OCI-LY7 (cell line): ENCODE results near the gene PMIS2. TPM values are rescaled to one million over a fixed set of nuclear protein-coding genes. Genes with fewer than 3 reads are reported as not detected.

Source experiments
- BruUV-seq: library from RNA; stranded (reverse); fragments of 400-500 nt; replicated peaks from 2 replicates; lab custom pipeline; 2021; lab: Mats Ljungman, UMichigan
- CTCF ChIA-PET: fragments of 300-600 bp; sonication (Branson Sonifier 250); formaldehyde crosslinking; loops from one replicate; lab custom pipeline; 2022; ENCODE audit warnings: antibody characterized with exemption; ENCODE audit not compliant: unreplicated experiment; lab: Charles Lee
- POLR2A ChIA-PET: fragments of 300-600 bp; sonication (Branson Sonifier 250); formaldehyde crosslinking; loops from one replicate; lab custom pipeline; 2022; ENCODE audit warnings: antibody characterized with exemption; lab: Charles Lee
- DNase-seq: peaks from one replicate; pipeline ENCODE4 v3.0.0-alpha.2; 2015; ENCODE audit warnings: low spot score
- H2AFZ ChIP-seq: fragments of 200-600 bp; sonication (generic), shearing (Covaris generic); 2 replicates; pipeline ENCODE4 v1.6.1; 2014; ENCODE audit warnings: mild to moderate bottlenecking, antibody characterized with exemption, low read length, moderate library complexity
- H3K27ac ChIP-seq: fragments of 200-600 bp; sonication (generic); 2 replicates; pipeline ENCODE4 v1.5.1; 2014; ENCODE audit warnings: mixed run types, low read depth, mild to moderate bottlenecking, moderate library complexity, low read length, inconsistent platforms; ENCODE audit not compliant: poor library complexity, severe bottlenecking
- H3K36me3 ChIP-seq: fragments of 200-600 bp; sonication (generic); 2 replicates; pipeline ENCODE4 v1.6.1; 2014; ENCODE audit warnings: mild to moderate bottlenecking, antibody characterized with exemption, low read length, moderate library complexity, mixed read lengths; ENCODE audit not compliant: insufficient read depth
- H3K4me1 ChIP-seq: fragments of 200-600 bp; sonication (generic); 2 replicates; pipeline ENCODE4 v1.5.1; 2014; ENCODE audit warnings: mild to moderate bottlenecking, low read length; ENCODE audit not compliant: insufficient read depth, poor library complexity, severe bottlenecking
- H3K4me2 ChIP-seq: fragments of 200-600 bp; sonication (generic); 2 replicates; pipeline ENCODE4 v1.6.1; 2014; ENCODE audit warnings: mild to moderate bottlenecking, low read length
- H3K4me3 ChIP-seq: fragments of 200-600 bp; sonication (generic); 2 replicates; pipeline ENCODE4 v1.5.1; 2014; ENCODE audit warnings: mild to moderate bottlenecking, low read depth, low read length; ENCODE audit not compliant: poor library complexity, severe bottlenecking
- H3K79me2 ChIP-seq: fragments of 200-600 bp; sonication (generic); 2 replicates; pipeline ENCODE4 v1.6.1; 2016; ENCODE audit warnings: low read depth, mild to moderate bottlenecking, low read length, moderate library complexity, mixed read lengths; ENCODE audit not compliant: insufficient read depth
- H3K9me2 ChIP-seq: fragments of 200-600 bp; sonication (generic); 2 replicates; pipeline ENCODE4 v1.6.1; 2016; ENCODE audit warnings: mild to moderate bottlenecking, low read length, mixed read lengths; ENCODE audit not compliant: insufficient read depth
- H3K9me3 ChIP-seq: fragments of 200-600 bp; sonication (generic); 2 replicates; pipeline ENCODE4 v1.6.1; 2014; ENCODE audit warnings: mild to moderate bottlenecking, mixed run types, low read length, mixed read lengths
- H4K20me1 ChIP-seq: fragments of 200-600 bp; sonication (generic); 2 replicates; pipeline ENCODE4 v1.6.1; 2014; ENCODE audit warnings: mild to moderate bottlenecking, antibody characterized with exemption, low read length, moderate library complexity, mixed read lengths; ENCODE audit not compliant: insufficient read depth
- CTCF ChIP-seq: fragments of 200-600 bp; sonication (generic); conservative IDR thresholded peaks from 2 replicates; pipeline ENCODE4 v1.5.1; 2014; ENCODE audit warnings: mild to moderate bottlenecking, antibody characterized with exemption, low read length, moderate library complexity, mixed read lengths
- EZH2phosphoT487 ChIP-seq: fragments of 200-600 bp; sonication (generic); IDR thresholded peaks from 2 replicates; pipeline ENCODE4 v1.6.1; 2018; ENCODE audit warnings: low read depth, borderline replicate concordance, mild to moderate bottlenecking, mixed run types, antibody characterized with exemption, low read length, moderate library complexity, mixed read lengths
- intact Hi-C: fragments of 100-400 bp; cut with micrococcal nuclease; formaldehyde crosslinking; loops from one replicate; pipeline ENCODE4 v1.10.0; 2022; ENCODE audit not compliant: unreplicated experiment
- total RNA-seq, 2 experiments: library from RNA; depleted of rRNA in 1 of 2; stranded (reverse); fragments of >200 nt in 1 of 2; shearing (Covaris generic) in 1 of 2; gene quantifications; 2 replicates each; pipeline ENCODE4 v1.2.3, GENCODE V29; 2014 to 2022

PMIS2 gene
- total RNA-seq, 2 experiments from 2014 or later = not detected

- H3K36me3 ChIP-seq = no peaks in the 10 kb centered on the region
- no peak overlapping the region for H3K27ac ChIP-seq
- H3K9me2 ChIP-seq = no peaks in the 10 kb centered on the region
- peak overlapping the region; percentile 45; the same call in 1 of the 2 replicates for H3K4me2 ChIP-seq
- POLR2A ChIA-PET = interaction anchor here (0.8 to 1.2 kb wide), 2 partner anchors 54 to 89 kb away, joined by 3 read pairs; partner anchors contain the start of genes COX6B1 and HAUS5
- H3K4me1 ChIP-seq = peaks cover 18% of the 10 kb centered on the region
- intact Hi-C loops = loop anchor here (5.0 kb wide), 1 partner anchor 69 kb away; the partner anchor contains the start of gene RBM42
- CTCF ChIA-PET = no interaction called here
- no peak for TF ChIP-seq EZH2phosphoT487
- TF ChIP-seq CTCF = no peak
- H3K79me2 ChIP-seq = no peaks in the 10 kb centered on the region
- no peak for DNase-seq
- no peaks in the 10 kb centered on the region for H4K20me1 ChIP-seq
- no peaks in the 10 kb centered on the region for H3K9me3 ChIP-seq
- H3K4me3 ChIP-seq = no peak overlapping the region
- no TSS peak for BruUV-seq
- no peak overlapping the region for H2AFZ ChIP-seq
Observed at GRCh38 chr19:35558400-35559280, 27.3 kb upstream of the PMIS2 start.

DNA sequence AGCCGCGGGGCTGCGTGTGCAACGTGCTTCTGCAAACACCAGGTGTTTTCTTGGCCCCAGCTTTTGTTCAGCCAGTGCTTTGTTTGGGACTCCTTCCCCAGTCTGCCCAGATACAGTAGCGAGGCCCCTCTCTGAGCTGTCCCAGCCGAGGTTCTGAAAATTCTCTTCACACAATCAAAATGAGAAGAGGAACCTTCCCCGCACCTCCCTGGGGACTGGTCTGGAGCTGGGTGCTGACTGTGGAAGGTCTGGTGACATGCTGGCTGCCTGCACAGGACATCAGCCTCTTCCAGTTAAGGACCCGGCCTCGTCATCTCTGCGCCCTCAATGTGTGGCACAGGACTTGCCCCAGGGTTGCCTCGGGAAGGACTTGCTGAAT, 26.7 kb upstream of the PMIS2 start:
- Histone ChIP-seq H4K20me1 (no peaks in the 10 kb centered on the region), H3K9me2 (no peaks in the 10 kb centered on the region), H3K27ac (no peak overlapping the region), H3K9me3 (no peaks in the 10 kb centered on the region), H3K4me3 (no peak overlapping the region), H2AFZ (no peak overlapping the region), H3K4me2 (no peak overlapping the region), H3K4me1 (peaks cover 18% of the 10 kb centered on the region), H3K79me2 (no peaks in the 10 kb centered on the region), H3K36me3 (no peaks in the 10 kb centered on the region)
- no TSS peak for BruUV-seq
- ChIA-PET CTCF (no interaction called here), POLR2A (no interaction called here)
- DNase-seq = peak; percentile 69
- TF ChIP-seq CTCF (no peak), EZH2phosphoT487 (no peak)
- intact Hi-C loops = loop anchor here (5.0 kb wide), 1 partner anchor 68 kb away; the partner anchor contains the start of gene RBM42

GRCh38 chr19:35559781-35560180, 26.2 kb upstream of the PMIS2 start:
- H3K4me3 ChIP-seq = no peak overlapping the region
- H3K4me2 ChIP-seq = no peak overlapping the region
- no peaks in the 10 kb centered on the region for H3K9me3 ChIP-seq
- no peak for DNase-seq
- peaks cover 18% of the 10 kb centered on the region for H3K4me1 ChIP-seq
- no peak overlapping the region for H3K27ac ChIP-seq
- H3K9me2 ChIP-seq = no peaks in the 10 kb centered on the region
- H2AFZ ChIP-seq = no peak overlapping the region
- ChIA-PET CTCF (no interaction called here), POLR2A (no interaction called here)
- no peaks in the 10 kb centered on the region for H4K20me1 ChIP-seq
- BruUV-seq = no TSS peak
- TF ChIP-seq CTCF (no peak), EZH2phosphoT487 (no peak)
- no peaks in the 10 kb centered on the region for H3K36me3 ChIP-seq
- no peaks in the 10 kb centered on the region for H3K79me2 ChIP-seq
- intact Hi-C loops = loop anchor here (5.0 kb wide), 1 partner anchor 68 kb away; the partner anchor contains the start of gene RBM42
